NCI-H128 (cell line): ENCODE data around the gene TMCC3.

ENCODE experiments used
- DNase-seq: peaks from one replicate; lab custom pipeline; 2025; ENCODE audit not compliant: unreplicated experiment; lab: John Stamatoyannopoulos, UW

The TMCC3 gene

DNA sequence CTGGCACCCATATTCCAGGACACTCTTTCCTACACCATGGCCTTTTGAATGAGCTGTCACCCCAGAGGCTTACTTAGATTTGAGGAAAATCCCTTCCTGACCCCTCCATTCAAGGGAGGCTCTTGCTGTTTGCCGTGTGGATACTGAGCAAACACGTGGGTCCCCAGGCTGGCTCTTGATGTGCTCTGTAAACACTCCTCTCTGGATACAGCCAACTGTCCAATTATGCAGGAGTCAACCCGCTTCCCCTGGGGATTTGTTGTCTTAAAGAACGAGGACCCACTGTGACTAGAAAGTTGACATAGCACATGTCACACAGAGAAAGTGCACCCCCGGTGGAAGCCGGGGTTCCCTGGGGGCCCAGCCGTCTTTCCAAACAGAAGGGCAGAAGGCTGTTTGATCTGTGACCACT, 114.8 kb downstream of the TMCC3 start:
- peak; percentile 54 for DNase-seq

- DNase-seq, result no peak
These were observed 115.4 kb downstream of the TMCC3 start for GRCh38 chr12:94534774-94535509.

DNA sequence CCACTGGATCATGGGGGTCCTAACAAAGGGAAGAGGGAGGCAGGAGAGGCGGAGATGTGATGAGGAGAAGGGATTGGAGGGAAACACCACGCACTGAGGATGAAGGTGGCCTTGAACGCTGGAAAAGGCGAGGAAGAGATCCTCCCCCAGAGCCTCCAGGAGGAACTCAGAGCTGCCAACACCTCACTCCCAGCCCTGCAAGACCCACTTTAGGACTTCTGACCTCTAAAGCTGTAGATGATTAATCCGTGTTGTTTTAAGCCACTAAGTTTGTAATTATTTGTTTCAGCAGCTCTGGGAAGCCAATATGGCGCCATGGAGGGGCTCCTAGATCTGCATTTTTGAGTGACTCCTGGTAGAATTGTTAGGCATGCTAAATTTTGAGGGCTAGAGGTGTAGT, 116.1 kb downstream of the TMCC3 start:
- no peak for DNase-seq

DNA sequence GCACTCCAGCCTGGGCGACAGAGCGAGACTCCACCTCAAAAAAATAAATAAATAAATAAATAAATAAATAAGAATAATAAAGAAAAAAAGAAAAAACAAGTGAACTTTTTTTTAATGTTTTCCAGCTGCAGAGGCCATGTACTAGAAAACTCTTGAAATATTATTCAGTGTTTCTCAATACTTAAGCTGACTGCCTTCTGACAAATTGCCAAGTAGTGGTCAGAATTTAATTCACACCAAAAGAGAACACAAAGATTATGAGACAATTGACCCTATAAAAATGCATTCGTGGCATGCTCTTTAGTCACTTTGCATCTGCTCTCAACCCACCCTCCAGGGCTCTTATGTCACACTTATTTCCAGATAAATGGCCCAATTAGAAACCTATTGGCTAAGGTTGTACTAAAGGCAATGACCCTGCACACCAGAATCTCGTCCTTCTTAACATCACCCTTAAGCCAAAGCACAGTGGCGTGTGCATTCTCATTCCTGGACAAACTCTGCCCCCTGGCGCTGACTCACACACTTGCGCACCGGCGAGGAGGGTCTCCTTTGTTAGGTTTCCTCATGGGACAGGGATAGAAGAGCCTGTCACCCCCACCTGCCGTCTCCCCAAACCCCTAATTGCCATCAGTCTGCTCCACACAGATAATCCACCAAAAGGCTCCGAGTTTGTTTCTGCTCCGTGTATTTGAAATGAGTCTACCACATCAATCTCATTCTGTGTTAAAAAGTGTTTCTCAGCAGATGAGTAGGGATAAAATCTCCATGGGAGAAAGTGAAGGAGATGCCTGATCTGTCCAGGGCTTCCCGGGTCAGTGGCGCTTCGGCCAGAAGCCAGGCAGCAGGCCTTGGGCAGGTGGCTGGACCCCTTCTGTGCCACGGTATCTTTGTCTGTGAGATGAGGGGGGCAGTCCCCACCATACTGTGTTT, 117.6 kb downstream of the TMCC3 start:
- peak; percentile 69 for DNase-seq

GRCh38 chr12:94531196-94531720, 119.1 kb downstream of the TMCC3 start:
- no peak for DNase-seq

DNA sequence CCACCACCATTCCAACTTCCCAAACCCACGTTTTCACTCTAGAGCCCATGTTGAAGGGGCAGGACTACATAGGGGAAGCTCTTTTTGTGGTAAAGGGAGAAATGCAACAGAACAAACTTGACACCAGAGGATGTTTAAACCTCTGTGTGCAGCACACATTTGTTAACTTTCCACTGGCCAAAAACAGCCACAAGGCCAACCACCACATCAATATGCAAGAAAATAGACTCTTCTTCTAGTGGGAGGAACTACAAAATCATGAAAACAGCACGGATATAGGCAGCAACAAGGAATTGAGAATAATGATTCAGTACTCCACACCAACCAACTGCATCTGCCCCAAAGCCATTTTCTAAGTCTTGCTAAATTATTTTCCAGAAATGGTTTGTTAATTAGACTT, 124.4 kb downstream of the TMCC3 start:
- DNase-seq, result no peak
